Measurements from ENCODE around the gene SYT1.

Gene SYT1

DNA sequence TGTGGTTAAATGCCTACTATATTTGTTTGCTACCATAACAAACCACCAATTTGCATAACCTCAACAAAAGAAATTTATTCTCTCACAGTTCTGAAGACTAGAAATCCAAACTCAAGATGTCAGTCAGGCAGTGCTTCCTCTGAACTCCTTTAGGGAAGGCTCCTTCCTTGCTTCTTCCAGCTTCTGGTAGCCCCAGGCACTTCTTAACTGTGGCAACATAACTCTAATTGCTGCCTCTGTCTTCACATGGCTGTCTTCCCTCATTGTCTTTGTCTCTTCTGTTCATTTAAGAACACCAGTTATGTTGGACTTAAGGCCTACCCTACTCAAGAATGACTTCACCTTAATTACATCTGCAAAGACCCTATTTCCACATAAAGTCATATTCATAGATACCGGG is 206.9 kb downstream of the SYT1 start:
- TF ChIP-seq, protein P1, sequence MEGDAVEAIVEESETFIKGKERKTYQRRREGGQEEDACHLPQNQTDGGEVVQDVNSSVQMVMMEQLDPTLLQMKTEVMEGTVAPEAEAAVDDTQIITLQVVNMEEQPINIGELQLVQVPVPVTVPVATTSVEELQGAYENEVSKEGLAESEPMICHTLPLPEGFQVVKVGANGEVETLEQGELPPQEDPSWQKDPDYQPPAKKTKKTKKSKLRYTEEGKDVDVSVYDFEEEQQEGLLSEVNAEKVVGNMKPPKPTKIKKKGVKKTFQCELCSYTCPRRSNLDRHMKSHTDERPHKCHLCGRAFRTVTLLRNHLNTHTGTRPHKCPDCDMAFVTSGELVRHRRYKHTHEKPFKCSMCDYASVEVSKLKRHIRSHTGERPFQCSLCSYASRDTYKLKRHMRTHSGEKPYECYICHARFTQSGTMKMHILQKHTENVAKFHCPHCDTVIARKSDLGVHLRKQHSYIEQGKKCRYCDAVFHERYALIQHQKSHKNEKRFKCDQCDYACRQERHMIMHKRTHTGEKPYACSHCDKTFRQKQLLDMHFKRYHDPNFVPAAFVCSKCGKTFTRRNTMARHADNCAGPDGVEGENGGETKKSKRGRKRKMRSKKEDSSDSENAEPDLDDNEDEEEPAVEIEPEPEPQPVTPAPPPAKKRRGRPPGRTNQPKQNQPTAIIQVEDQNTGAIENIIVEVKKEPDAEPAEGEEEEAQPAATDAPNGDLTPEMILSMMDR (IDR thresholded peaks at IDR 0.05), result no peak

DNA sequence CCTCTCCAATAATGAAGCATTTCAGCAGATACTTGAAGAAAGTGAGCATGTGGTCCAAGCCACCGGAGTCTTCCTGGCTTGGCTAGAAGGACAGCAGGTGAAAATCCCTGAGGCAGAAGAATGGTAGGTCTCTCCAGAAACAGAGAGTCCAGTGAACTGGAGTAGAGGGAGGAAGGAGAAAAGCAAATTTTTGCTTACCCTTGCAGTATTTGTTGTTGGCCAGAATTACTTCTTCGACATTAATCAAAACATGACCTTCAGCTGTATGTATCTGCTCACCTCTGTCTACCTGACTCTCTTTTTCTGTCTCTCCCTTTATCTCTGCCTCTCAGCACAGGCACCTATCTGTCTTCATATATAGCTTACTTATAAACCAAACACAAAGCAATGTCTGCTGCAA is 208.9 kb downstream of the SYT1 start:
- Histone ChIP-seq H3K4me3 (ENCODE audit: low read depth in 1 of 2, low read length in 1 of 2) (no peak overlapping the region), H3K9me3 (no peaks in the 10 kb centered on the region), H3K27me3 (no peaks in the 10 kb centered on the region), H3K36me3 (no peaks in the 10 kb centered on the region), H3K4me1 (ENCODE audit: control insufficient read depth in 1 of 2, insufficient read depth in 1 of 2, low read depth in 1 of 2, low read length in 1 of 2) (no peaks in the 10 kb centered on the region), H3K27ac (no peak overlapping the region)
- TF ChIP-seq, protein P1 (IDR thresholded peaks at IDR 0.05), result no peak

More for the DNA sequence above, 206.9 kb downstream of the SYT1 start:
- Histone ChIP-seq H3K9me3 (no peaks in the 10 kb centered on the region), H3K27me3 (no peaks in the 10 kb centered on the region), H3K36me3 (no peaks in the 10 kb centered on the region), H3K27ac (no peak overlapping the region), H3K4me1 (ENCODE audit: control insufficient read depth in 1 of 2, insufficient read depth in 1 of 2, low read depth in 1 of 2, low read length in 1 of 2) (no peaks in the 10 kb centered on the region), H3K4me3 (ENCODE audit: low read depth in 1 of 2, low read length in 1 of 2) (no peak overlapping the region)

DNA sequence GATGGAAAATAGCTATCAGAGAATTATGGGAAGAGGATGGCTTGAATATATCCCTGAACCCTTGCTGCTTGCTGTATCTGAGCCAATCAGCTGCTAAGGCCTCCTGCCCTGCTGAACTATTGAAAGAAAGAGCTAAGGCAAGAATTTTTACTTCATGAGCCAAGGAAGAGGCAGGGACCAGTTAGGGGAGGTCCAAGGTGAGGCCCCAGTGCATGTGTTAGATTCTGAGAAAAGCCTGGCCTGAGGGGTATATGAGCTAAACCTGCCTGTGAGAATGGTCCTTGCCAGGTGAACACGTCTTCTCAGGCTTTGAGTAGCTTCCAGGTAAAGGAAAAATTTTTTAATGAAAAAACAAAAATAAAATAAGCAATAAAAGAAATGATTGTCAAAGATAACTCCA is 218.0 kb downstream of the SYT1 start:
- TF ChIP-seq, protein P1 (IDR thresholded peaks at IDR 0.05), result no peak
- H3K4me3 ChIP-seq (ENCODE audit: low read depth in 1 of 2, low read length in 1 of 2), result no peak overlapping the region

DNA sequence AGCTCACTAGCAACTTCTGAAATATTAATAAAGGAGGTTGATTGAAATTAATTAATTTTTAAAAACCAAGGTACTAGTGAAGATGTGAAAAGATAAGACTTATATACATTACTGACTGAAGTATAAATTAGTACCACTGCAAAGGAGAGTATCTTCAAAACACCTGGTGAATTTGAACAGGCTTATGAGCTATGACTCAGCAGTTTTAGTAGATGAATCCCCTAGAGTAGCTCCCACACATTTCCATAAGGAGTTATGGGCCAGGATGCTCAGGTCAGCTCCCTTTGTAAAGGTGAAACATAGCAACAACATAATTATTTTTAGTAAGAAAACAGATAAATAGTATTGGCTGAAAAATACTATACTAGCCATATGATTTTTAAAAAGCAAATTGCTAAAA is 218.6 kb downstream of the SYT1 start:
- Histone ChIP-seq H3K27ac (no peak overlapping the region), H3K36me3 (no peaks in the 10 kb centered on the region), H3K4me3 (ENCODE audit: low read depth in 1 of 2, low read length in 1 of 2) (no peak overlapping the region), H3K4me1 (ENCODE audit: control insufficient read depth in 1 of 2, insufficient read depth in 1 of 2, low read depth in 1 of 2, low read length in 1 of 2) (no peaks in the 10 kb centered on the region), H3K9me3 (no peaks in the 10 kb centered on the region), H3K27me3 (no peaks in the 10 kb centered on the region)
- TF ChIP-seq, protein P1 (IDR thresholded peaks at IDR 0.05), result no peak

More for the DNA sequence above, 218.0 kb downstream of the SYT1 start:
- Histone ChIP-seq H3K27ac (no peak overlapping the region), H3K27me3 (no peaks in the 10 kb centered on the region), H3K4me1 (ENCODE audit: control insufficient read depth in 1 of 2, insufficient read depth in 1 of 2, low read depth in 1 of 2, low read length in 1 of 2) (no peaks in the 10 kb centered on the region), H3K36me3 (no peaks in the 10 kb centered on the region), H3K9me3 (no peaks in the 10 kb centered on the region)

DNA sequence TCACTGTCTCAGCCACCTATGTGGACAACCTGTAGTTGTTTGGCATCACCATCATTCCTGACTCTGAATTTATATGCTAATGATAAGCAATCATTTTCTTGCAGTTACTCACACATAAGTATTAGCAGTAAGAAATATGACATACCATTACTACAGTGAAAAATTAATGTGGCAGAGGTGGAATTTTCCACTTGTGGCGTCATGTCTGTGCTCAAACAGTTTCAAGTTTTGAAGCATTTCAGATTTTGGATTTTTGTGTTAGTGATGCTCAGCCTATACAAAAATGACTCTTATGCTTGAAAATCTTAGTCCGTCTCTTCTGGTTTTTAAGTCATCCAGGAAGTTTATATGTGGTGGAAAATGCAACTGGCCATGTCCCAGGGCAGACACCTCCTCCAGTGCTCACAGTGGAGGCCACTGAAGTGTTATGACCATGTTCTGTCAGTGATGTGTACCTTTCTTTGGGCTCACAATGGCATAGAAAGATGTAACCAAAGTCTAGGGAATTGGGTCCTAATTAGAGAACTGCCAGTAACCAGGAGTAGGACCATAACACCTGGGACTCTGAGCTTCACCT is 220.6 kb downstream of the SYT1 start:
- TF ChIP-seq, protein P1 (IDR thresholded peaks at IDR 0.05), result no peak
- H3K36me3 ChIP-seq, result no peaks in the 10 kb centered on the region
- no peak overlapping the region for H3K27ac ChIP-seq
- H3K9me3 ChIP-seq, result no peaks in the 10 kb centered on the region
- H3K4me3 ChIP-seq (ENCODE audit: low read depth in 1 of 2, low read length in 1 of 2), result no peak overlapping the region
- H3K4me1 ChIP-seq (ENCODE audit: control insufficient read depth in 1 of 2, insufficient read depth in 1 of 2, low read depth in 1 of 2, low read length in 1 of 2), result no peaks in the 10 kb centered on the region
- H3K27me3 ChIP-seq, result no peaks in the 10 kb centered on the region
